NCI-H524 (cell line): ENCODE data around the gene MRGPRF.

Experiments used
- DNase-seq, 2 experiments: peaks; one replicate each; lab custom pipeline; 2025; lab: John Stamatoyannopoulos, UW

Gene MRGPRF

DNA sequence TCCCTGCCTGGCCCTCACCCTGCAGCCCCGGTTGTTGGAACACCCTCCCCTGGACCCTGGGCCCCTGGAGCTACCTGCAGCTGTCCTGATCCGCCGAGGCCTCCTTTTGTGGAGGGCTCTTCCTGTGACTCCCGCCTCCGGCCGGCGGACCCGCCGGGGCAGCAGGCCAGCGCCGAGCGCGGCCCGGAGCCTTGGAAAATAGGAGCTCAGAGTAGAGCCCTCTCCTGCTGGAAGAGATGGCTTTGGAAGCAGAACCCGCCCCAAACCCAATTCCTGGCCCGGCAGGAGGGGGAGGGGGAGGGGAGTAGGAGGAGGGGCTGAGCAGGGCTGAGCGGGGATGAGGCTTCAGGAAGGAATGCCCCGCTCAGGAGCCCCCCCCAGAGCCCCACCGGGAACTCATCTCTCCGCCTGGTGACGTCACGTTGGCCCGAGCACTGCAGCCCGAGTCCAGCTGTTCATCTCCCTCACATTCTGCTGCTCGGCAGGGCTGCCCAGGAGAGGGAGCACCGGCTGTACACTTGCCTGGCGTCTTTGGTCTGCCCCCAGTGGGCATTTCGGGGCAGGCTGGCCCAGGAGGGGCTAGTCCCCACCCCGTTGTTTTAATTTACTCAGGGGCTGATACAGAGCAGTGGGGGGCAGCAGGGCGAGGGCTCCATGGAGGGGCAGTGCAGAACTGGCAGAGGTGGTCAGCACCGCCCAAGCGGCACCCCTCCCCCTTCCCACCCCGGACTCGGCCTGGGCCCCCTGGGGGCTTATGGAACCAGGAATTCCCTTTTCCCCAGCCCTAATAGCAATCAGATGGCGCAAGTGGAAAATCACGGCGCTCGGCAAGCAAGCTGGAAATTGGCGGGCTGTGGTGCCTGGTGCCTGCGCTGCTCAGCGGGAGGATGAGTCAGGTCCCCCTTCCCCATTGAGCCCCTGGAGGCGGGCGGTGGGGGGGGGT, at the start of gene MRGPRF:
TSS of gene MRGPRF (minus strand) at position 238 of the 943 bp plus-strand sequence. CDS start 3,345 bp downstream, outside the sequence.
- DNase-seq: peak; percentile 20 to 53

- no peak for DNase-seq
Observed at GRCh38 chr11:69062169-69062855, 49.3 kb upstream of the MRGPRF start.

- no peak for DNase-seq
Observed at GRCh38 chr11:69061713-69062053, 48.6 kb upstream of the MRGPRF start.

- DNase-seq: no peak
Observed at GRCh38 chr11:69060806-69061712, 48.0 kb upstream of the MRGPRF start.

GRCh38 chr11:69059985-69060384, 46.9 kb upstream of the MRGPRF start:
- DNase-seq: no peak

GRCh38 chr11:69059429-69059828, 46.4 kb upstream of the MRGPRF start:
- DNase-seq: no peak

DNA sequence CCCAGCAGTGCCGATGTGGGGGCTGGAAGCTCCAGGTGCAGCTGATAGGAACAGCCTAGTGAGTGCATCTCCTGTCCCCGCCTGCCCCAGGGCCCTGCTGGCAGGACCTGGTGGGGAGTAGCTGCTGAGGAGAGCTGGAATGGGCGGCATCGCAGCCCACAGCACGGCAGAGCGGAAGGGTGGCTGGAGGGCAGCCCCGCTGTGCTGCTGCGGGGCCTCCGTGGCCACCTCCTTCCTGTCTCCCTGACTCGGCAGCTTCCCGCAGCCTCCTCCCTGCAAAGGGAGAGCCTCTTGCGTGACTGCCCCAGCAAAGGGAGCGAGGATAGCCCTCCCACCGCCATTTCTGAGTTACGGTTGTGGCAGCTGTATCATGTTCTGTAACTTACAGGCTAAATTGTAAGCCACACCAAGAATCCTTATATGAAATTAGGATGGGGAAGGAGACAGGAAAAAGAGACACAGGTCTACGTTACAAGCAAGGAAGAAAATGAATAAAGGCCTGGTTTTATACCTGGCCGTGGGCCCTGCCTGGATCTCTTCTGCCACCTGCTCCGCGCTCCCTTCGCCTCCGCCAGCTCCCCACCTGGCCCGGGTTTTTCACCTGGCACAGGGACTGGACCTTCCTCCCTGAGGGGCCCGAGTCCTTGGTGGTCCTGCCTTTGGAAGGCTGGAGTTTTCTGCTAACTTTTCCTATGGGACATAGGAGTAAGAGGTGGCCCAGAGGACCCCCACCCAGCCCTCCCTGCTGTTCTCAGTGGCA, 45.6 kb upstream of the MRGPRF start:
- DNase-seq: no peak

- no peak for DNase-seq
Observed at GRCh38 chr11:69057801-69058200, 44.8 kb upstream of the MRGPRF start.

- no peak for DNase-seq
Observed at GRCh38 chr11:69057236-69057635, 44.2 kb upstream of the MRGPRF start.

- DNase-seq: no peak
Observed at GRCh38 chr11:69055598-69056516, 42.8 kb upstream of the MRGPRF start.

GRCh38 chr11:69055212-69055586, 42.2 kb upstream of the MRGPRF start:
- no peak for DNase-seq

- DNase-seq: no peak
Observed at GRCh38 chr11:69054397-69055211, 41.6 kb upstream of the MRGPRF start.

GRCh38 chr11:69053546-69054396, 40.7 kb upstream of the MRGPRF start:
- DNase-seq: no peak

GRCh38 chr11:69053169-69053477, 40.1 kb upstream of the MRGPRF start:
- DNase-seq: no peak

DNA sequence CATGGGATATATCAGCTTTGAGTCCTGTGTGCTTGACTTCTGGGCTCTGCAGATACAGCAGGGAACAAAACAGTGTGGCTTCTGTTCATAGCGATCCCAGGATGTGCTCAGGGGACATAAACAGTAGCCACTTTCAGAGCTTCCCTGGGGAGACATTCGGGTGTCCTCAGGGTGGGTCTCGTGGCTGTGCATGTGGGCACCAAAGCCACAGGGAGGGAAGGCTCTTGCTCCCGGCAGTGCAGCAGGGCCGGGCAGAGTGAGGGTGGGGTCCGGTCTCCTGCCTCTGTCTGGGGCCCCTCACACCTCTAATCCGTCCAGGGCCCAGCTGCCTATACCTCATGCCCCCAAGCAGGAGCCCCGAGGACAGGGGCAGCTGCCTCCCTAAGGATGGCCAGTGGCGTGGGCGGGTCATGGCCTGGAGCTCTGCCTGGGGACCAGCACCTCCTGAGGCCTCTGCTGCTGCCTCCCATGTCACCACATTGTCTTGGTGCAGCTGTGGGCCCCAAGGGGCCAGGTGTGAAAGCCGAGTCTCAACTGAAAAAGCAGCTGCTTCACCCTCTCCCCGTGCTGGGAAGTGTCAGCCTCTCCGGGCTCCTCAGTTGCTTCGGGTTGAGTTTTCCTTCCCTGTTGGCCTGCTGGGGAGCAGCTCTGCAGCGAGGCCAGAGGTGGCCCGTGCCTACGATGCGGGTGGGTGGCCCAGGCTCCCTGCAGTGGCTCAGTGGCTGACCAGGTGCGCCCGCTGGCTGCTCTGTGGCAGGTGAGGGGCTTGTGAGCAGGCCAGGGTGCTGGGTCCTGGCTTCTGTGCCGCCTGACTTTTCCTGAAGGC, 39.5 kb upstream of the MRGPRF start:
- no peak for DNase-seq

- no peak for DNase-seq
Observed at GRCh38 chr11:69051381-69052342, 38.6 kb upstream of the MRGPRF start.
